Thoracic aorta (tissue), 2 donors: ENCODE data around the gene TENM3. TPM values are rescaled to one million over a fixed set of nuclear protein-coding genes. Genes with fewer than 3 reads are reported as not detected.

ENCODE experiments used
- ATAC-seq: fragments of 150-250 bp; one replicate; pipeline ENCODE4 v1.8.0; 2017; ENCODE audit warnings: low read depth; ENCODE audit not compliant: insufficient number of reproducible peaks, low FRiP score
- DNase-seq: peaks from one replicate; pipeline ENCODE4 v3.0.0-alpha.2; 2020; ENCODE audit warnings: low spot score
- H3K27ac ChIP-seq, 2 donors: fragments of 200-600 bp; sonication (generic); 1 replicate in 1 of 2; 2 replicates in 1 of 2; pipeline ENCODE4 v1.5.1; 2016; ENCODE audit warnings: mild to moderate bottlenecking in 2 of 2, moderate library complexity in 2 of 2
- H3K27me3 ChIP-seq: fragments of 200-600 bp; sonication (generic); replicated peaks from 2 replicates; pipeline ENCODE4 v1.6.0; 2016; ENCODE audit warnings: mild to moderate bottlenecking; ENCODE audit not compliant: insufficient read depth
- H3K36me3 ChIP-seq: fragments of 200-600 bp; sonication (generic); one replicate; pipeline ENCODE4 v1.5.1; 2016
- H3K4me1 ChIP-seq, 2 donors: fragments of 200-600 bp; sonication (generic); 1 replicate in 1 of 2; 2 replicates in 1 of 2; pipeline versions ENCODE4 v1.5.1 to v1.6.0; 2016; ENCODE audit warnings: low read depth in 2 of 2, mild to moderate bottlenecking in 1 of 2; ENCODE audit not compliant: control insufficient read depth in 1 of 2
- H3K4me3 ChIP-seq: fragments of 200-600 bp; sonication (generic); 2 replicates; pipeline ENCODE4 v1.5.1; 2016; ENCODE audit warnings: mild to moderate bottlenecking
- H3K9me3 ChIP-seq: fragments of 200-600 bp; sonication (generic); 2 replicates; pipeline ENCODE4 v1.5.1; 2016
- CTCF ChIP-seq: fragments of 200-600 bp; sonication (generic); IDR thresholded peaks from one replicate; pipeline ENCODE4 v1.5.1; 2019; ENCODE audit warnings: antibody characterized with exemption
- total RNA-seq, 2 donors: library from RNA; depleted of rRNA; stranded (reverse); fragments of >200 nt; gene quantifications; one replicate each; pipeline versions ENCODE4 v1.1.0 to v1.2.3, GENCODE V29; 2016

The TENM3 gene
- total RNA-seq, 2 donors from 2014 or later: 0.68 to 8.0 TPM

GRCh38 chr4:182320580-182320979 is 77.4 kb downstream of the TENM3 start:
- Histone ChIP-seq H3K9me3 (no peaks in the 10 kb centered on the region), H3K4me1 (no peaks in the 10 kb centered on the region), H3K27ac (no peak overlapping the region), H3K36me3 (no peaks in the 10 kb centered on the region), H3K4me3 (no peak overlapping the region), H3K27me3 (no peaks in the 10 kb centered on the region)
- DNase-seq: no peak
- ATAC-seq: no peak
- TF ChIP-seq CTCF: no peak

DNA sequence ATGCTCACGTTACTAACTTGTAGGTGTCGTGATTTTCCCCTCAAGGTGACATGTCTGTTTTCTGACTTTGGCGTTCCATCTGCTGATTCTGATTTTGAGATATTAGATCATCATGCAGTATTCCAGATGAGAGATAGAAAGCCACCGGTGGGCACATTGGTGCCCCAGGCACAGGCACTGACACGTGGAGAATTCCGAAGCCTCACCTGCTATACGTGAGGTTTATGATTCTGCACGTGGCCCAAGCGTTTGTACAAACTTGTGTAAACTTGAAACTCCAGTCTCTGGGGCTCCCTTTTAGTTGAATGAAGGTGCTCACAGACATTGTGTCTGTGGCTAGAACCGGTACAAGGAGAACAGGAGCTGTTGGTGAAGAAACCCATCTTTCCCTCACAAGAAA is 81.1 kb downstream of the TENM3 start:
- Histone ChIP-seq H3K4me3 (no peak overlapping the region), H3K4me1 (no peaks in the 10 kb centered on the region), H3K27me3 (no peaks in the 10 kb centered on the region), H3K9me3 (no peaks in the 10 kb centered on the region), H3K27ac (no peak overlapping the region), H3K36me3 (no peaks in the 10 kb centered on the region)
- no peak for TF ChIP-seq CTCF
- ATAC-seq: no peak
- no peak for DNase-seq

GRCh38 chr4:182325397-182325796 is 82.2 kb downstream of the TENM3 start:
- H3K4me1 ChIP-seq: no peaks in the 10 kb centered on the region
- H3K27me3 ChIP-seq: no peaks in the 10 kb centered on the region
- no peaks in the 10 kb centered on the region for H3K36me3 ChIP-seq
- H3K9me3 ChIP-seq: no peaks in the 10 kb centered on the region
- no peak overlapping the region for H3K4me3 ChIP-seq
- ATAC-seq (no peak), DNase-seq (no peak)
- TF ChIP-seq CTCF: no peak
- H3K27ac ChIP-seq: no peak overlapping the region

GRCh38 chr4:182325848-182326255 is 82.7 kb downstream of the TENM3 start:
- Histone ChIP-seq H3K27me3 (no peaks in the 10 kb centered on the region), H3K27ac (no peak overlapping the region), H3K36me3 (no peaks in the 10 kb centered on the region), H3K4me3 (no peak overlapping the region), H3K4me1 (no peaks in the 10 kb centered on the region), H3K9me3 (no peaks in the 10 kb centered on the region)
- no peak for TF ChIP-seq CTCF
- ATAC-seq: no peak
- DNase-seq: no peak

- Histone ChIP-seq H3K4me1 (no peaks in the 10 kb centered on the region), H3K27me3 (no peaks in the 10 kb centered on the region), H3K36me3 (no peaks in the 10 kb centered on the region), H3K4me3 (no peak overlapping the region), H3K9me3 (no peaks in the 10 kb centered on the region), H3K27ac (no peak overlapping the region)
- TF ChIP-seq CTCF: no peak
- DNase-seq (no peak), ATAC-seq (no peak)
Observed at GRCh38 chr4:182328505-182328904, 85.3 kb downstream of the TENM3 start.
